HT1080 (cell line): ENCODE results near the gene SLC13A2. TPM values are rescaled to one million over a fixed set of nuclear protein-coding genes. Genes with fewer than 3 reads are reported as not detected.

Experiments used
- DNase-seq: peaks from one replicate; pipeline ENCODE4 v3.0.0-alpha.2; 2015; ENCODE audit warnings: low read depth
- total RNA-seq: library from RNA; depleted of rRNA; stranded (reverse); fragments of >200 nt; shearing (Covaris generic); gene quantifications from 2 replicates; pipeline ENCODE4 v1.2.3, GENCODE V29; 2014; rRNA removed

The SLC13A2 gene
- total RNA-seq, 1 experiment from 2014 or later, result not detected

GRCh38 chr17:28533091-28533807 lies 59.8 kb downstream of the SLC13A2 start:
- no peak for DNase-seq

DNA sequence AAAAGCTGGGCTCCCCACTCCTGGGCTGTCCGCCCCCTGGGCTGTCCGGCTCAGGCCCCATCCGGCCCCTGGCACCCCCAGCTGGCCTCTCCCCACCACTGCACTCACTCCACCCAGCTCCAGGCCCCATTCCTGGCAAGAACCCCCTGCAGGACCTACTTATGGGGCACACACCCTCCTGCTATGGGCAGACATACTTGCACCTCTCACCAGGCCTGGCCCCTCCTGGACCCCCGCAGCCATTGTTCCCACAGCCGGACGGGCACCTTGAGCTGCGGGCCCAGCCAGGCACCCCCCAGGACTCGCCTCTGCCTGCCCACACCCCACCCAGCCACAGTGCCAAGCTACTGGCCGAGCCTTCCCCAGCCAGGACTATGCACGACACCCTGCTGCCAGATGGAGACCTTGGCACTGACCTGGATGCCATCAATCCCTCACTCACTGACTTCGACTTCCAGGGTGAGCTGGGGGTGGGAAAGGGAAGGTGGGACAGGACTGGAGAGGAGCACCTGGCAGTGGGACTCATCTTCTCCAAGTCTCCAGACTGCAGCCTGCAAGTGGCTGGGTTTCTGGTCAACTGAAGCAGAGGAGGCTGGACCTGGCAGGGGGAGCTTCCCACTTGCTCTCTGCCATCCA lies 61.4 kb downstream of the SLC13A2 start:
- DNase-seq, result no peak

DNA sequence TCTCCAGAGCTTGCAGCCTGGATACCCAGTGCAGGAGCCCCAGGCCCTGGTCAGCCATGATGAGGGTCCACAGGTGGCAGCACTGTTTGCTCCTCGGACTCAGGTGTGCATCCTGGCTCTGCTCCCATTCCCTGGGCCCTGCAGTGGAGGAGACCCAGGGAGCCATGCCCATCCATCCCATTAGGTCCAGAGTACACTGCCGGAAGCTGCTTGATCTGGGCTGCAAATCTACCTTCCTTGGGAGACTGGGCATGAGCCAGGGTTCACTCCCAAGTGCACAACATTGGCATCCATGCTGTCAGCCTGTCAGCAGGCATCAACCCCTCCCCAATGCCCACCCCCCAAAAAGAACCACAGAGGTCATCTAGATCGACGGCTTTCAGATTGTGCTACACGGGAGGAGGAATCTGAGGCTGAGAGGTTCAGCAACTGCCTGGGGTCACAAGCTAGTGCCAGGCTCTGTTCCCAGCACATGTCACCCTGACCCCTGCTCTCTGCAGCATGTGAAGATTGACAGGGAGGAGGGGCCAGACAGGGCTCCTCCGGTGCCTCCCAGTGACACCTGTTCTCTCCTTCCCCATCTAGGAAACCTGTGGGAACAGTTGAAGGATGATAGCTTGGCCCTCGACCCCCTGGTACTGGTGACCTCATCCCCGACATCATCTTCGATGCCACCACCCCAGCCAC lies 63.2 kb downstream of the SLC13A2 start:
- DNase-seq, result no peak

DNA sequence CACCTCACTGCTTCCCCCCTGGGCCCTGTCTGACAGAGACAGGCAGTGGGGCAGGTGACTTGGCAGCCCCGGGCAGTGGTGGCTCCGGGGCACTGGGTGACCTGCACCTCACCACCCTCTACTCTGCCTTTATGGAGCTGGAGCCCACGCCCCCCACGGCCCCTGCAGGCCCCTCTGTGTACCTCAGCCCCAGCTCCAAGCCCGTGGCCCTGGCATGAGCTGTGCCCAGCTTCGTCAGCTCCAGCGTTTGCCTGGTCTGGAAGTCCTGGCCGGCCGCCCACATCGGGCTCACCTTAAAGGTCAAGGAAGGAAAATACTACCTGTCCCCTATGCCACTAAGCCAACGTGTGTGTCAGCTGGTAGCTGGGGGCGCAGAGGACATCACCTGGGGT lies 63.8 kb downstream of the SLC13A2 start:
- DNase-seq, result no peak

DNA sequence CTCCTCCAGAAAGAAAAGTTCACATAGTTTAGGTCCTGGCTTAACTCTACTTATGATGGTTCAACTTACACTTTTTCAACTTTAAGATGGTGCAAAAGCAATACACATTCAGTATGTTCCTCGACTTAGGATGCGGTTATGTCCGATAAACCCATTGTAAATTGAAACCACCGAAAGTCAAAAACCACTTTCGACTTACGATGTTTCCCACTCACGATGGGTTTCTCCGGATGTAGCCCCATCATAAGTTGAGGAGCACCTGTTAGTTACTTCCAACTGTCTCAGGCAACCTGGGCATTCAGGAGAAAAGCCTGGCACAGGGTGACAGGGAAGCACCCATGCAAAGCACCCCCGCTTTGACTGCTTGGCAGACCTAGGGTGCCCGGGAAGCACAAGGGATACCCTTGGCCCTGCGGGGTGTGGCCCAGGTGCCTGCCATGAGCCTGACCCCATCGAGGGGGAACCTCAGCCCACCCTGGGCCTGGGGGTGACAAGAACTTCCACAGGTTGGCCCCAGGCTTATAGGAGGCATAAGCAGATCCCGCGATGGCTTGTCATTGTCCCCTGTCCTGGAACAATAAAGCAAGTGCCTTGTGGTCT lies 65.0 kb downstream of the SLC13A2 start:
- no peak for DNase-seq

DNA sequence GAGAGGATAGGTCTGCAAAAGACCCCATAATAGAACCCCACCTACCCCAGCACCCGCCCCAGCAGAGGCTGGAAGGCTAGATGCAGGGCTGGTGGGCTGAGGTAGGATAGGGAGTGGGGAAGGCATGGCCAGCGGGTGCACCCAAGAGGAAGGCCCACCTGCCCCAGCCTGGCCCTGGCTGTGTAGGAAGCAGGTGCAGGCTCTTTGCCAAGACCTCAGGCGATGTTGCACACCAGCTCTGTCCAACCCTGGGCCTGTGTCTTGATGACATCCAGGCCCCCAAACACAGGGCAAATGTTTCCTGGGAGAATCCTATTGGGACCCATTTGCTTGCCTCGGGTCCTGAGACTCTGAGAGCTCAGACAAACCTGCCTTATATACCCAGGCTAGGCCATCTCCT lies 66.8 kb downstream of the SLC13A2 start:
- DNase-seq, result no peak

DNA sequence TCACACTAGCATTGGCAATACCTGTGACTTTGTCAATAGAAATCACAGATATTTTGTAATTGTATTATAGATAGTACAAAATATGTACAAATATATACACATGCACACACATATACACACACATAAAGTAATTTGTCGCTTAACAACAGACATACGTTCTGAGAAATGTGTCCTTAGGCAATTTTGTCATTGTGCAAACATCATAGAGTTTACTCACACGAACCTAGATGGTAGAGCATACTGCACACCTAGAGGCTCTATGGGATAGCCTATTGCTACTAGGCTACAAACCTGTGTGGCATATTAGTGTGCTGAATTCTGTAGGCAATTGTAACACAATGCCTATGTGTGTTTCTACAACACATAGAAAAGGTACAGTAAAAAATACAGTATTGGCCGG lies 68.0 kb downstream of the SLC13A2 start:
- DNase-seq, result no peak

DNA sequence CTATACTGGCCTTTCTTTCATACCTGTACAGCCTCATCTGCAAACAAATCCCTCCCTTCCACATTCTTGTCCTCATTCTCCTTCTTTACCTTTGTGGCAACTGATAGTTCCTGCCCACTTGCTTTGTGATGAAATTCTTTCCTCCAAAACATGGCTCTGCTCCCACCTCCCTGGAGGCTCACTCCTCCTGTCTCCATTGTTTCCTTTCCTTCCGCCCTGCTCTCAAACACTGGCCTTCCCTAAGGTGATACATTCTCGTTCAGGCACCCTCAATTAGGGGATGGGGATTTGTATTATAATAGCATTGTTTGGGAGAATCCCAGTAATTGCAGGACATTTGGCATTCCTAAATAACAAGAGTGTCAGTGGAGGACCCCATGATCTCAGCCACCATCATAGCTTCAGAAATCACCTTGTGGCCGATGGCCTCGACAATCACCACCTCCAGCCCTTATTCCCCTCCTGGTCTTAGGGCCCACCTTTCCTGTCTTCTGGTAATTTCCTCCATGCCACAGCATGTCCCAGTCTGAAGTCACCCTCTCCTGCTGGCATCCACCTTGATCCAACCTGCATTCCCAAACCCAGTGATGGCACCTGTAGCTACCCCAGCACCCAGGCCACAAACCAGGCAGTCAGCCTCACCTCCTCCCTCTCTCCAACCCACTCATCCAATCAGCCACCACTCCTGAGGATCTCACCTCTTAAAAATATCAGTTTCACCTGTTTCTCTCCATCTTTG lies 71.1 kb downstream of the SLC13A2 start:
- DNase-seq, result no peak

- no peak for DNase-seq
Observed at GRCh38 chr17:28545141-28545503, 71.7 kb downstream of the SLC13A2 start.

- no peak for DNase-seq
Observed at GRCh38 chr17:28545787-28546415, 72.5 kb downstream of the SLC13A2 start.

DNA sequence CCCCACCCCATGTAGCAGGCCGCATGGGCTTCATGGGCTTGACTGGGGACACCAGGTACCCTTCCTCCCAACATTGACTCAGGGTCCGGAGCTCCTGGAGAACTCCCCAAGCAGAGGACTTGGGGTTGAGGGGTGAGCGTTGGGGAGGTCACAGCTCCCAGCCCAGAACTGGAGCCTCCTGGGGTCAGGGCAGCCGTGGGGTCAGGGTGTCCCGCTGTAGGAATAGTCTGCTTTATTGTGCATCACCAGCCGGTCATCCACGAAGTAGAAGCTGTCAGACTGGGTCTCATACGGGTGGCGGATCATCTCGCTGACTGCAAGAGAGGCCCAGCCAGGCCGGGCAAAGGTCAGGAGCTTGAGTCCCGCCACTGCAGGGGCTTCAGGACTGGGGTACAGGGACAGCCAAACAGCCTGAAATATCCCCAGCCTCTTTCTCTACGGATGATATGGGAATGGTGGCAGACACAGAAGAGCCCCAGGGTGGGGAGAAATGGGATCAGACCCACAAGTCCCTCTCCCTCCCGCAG lies 73.7 kb downstream of the SLC13A2 start:
- DNase-seq, result no peak

Other genes with a start within 250 kb of the SLC13A2 start
- gene TMEM97, start 154.4 kb upstream of the SLC13A2 start, total RNA-seq, result 41.3 and 52.9 TPM in 2 replicates
- 48.6 and 63.8 TPM in 2 replicates for gene IFT20, start 138.2 kb upstream of the SLC13A2 start, total RNA-seq
- gene TNFAIP1, start 137.9 kb upstream of the SLC13A2 start, total RNA-seq, result 53.1 and 64.8 TPM in 2 replicates
- 173 and 192 TPM in 2 replicates for gene POLDIP2, start 116.1 kb upstream of the SLC13A2 start, total RNA-seq
- not detected in 2 replicates for gene SEBOX, start 108.4 kb upstream of the SLC13A2 start, total RNA-seq
- not detected in 2 replicates for gene VTN, start 103.3 kb upstream of the SLC13A2 start, total RNA-seq
- 3.9 and 10.9 TPM in 2 replicates for gene SARM1, start 102.0 kb upstream of the SLC13A2 start, total RNA-seq
- 2.2 and 2.4 TPM in 2 replicates for gene SLC46A1, start 67.4 kb upstream of the SLC13A2 start, total RNA-seq
- gene FOXN1, start 32.7 kb downstream of the SLC13A2 start, total RNA-seq, result not detected in 2 replicates
- gene UNC119, start 79.0 kb downstream of the SLC13A2 start, total RNA-seq, result 57.8 and 58.4 TPM in 2 replicates
- gene PIGS, start 97.9 kb downstream of the SLC13A2 start, total RNA-seq, result 34.1 and 43.0 TPM in 2 replicates
- 17.1 and 18.4 TPM in 2 replicates for gene ALDOC, start 103.3 kb downstream of the SLC13A2 start, total RNA-seq
- gene SPAG5, start 125.4 kb downstream of the SLC13A2 start, total RNA-seq, result 84.5 and 93.0 TPM in 2 replicates
- gene RSKR, start 140.5 kb downstream of the SLC13A2 start, total RNA-seq, result 2.8 and 5.8 TPM in 2 replicates
- 160 and 168 TPM in 2 replicates for gene BLTP2, start 171.5 kb downstream of the SLC13A2 start, total RNA-seq
- 49.3 and 64.3 TPM in 2 replicates for gene SDF2, start 188.3 kb downstream of the SLC13A2 start, total RNA-seq
- 48.7 and 52.3 TPM in 2 replicates for gene SUPT6H, start 188.6 kb downstream of the SLC13A2 start, total RNA-seq
- 0.80 and 1.3 TPM in 2 replicates for gene PROCA1, start 238.2 kb downstream of the SLC13A2 start, total RNA-seq
- 134 and 141 TPM in 2 replicates for gene RAB34, start 244.2 kb downstream of the SLC13A2 start, total RNA-seq
- 1,148 and 1,282 TPM in 2 replicates for gene RPL23A, start 246.3 kb downstream of the SLC13A2 start, total RNA-seq